SK-N-SH treated with all-trans-retinoic acid at 6 μM for 48 hours (cell line): ENCODE measurements around the gene CSNK2B.

ENCODE experiments used
- ARNTL ChIP-seq: fragments of 450-650 bp; formaldehyde crosslinking; IDR thresholded peaks from 2 replicates; pipeline ENCODE4 v1.5.0; 2020; ENCODE audit warnings: low read depth, mild to moderate bottlenecking, moderate library complexity, borderline replicate concordance
- CREB5 ChIP-seq: fragments of 250-450 bp; sonication (Bioruptor Pico); IDR thresholded peaks from 2 replicates; pipeline ENCODE4 v1.5.1; 2020; ENCODE audit warnings: low read depth, mild to moderate bottlenecking, moderate library complexity
- PATZ1 ChIP-seq: fragments of 250-450 bp; sonication (Bioruptor Pico); IDR thresholded peaks from 2 replicates; pipeline ENCODE4 v1.8.0; 2020; ENCODE audit warnings: mild to moderate bottlenecking, moderate library complexity, borderline replicate concordance
- POU6F1 ChIP-seq: fragments of 250-450 bp; sonication (Bioruptor Pico); IDR thresholded peaks from 2 replicates; pipeline ENCODE4 v1.8.0; 2021; ENCODE audit warnings: low read depth, mild to moderate bottlenecking, moderate library complexity, borderline replicate concordance
- TSHZ2 ChIP-seq: fragments of 250-450 bp; sonication (Bioruptor Pico); IDR thresholded peaks from 2 replicates; pipeline ENCODE4 v1.5.0; 2020; ENCODE audit warnings: mild to moderate bottlenecking, moderate library complexity
- ZFP30 ChIP-seq: fragments of 450-650 bp; formaldehyde crosslinking; IDR thresholded peaks from 2 replicates; pipeline ENCODE4 v1.5.0; 2022; ENCODE audit warnings: mild to moderate bottlenecking, moderate library complexity
- ZNF565 ChIP-seq: fragments of 450-650 bp; formaldehyde crosslinking; conservative IDR thresholded peaks from 2 replicates; pipeline ENCODE4 v1.5.0; 2020; ENCODE audit warnings: low read depth, mild to moderate bottlenecking, moderate library complexity

- TF ChIP-seq CREB5 (CRISPR knock-in tag) (no peak), ZNF565 (CRISPR knock-in tag) (no peak), ARNTL (CRISPR knock-in tag) (no peak), ZFP30 (CRISPR knock-in tag) (no peak), TSHZ2 (CRISPR knock-in tag) (no peak), PATZ1 (CRISPR knock-in tag) (no peak), POU6F1 (no peak)
Observed at GRCh38 chr6:31630177-31630934, 35.5 kb upstream of the CSNK2B start.
